Natural killer cell (primary cell): ENCODE data around the gene BRD7. TPM values are rescaled to one million over a fixed set of nuclear protein-coding genes. Genes with fewer than 3 reads are reported as not detected.
A peak's percentile ranks its signal among the peaks of the same experiment; 100 is the strongest.

Experiments used
- ATAC-seq, 3 donors: fragments of 150-1000 bp in 2 of 3; fragments of 200-7000 bp in 1 of 3; cut with Tn5 transposase; 1 replicate in 1 of 3; 2 replicates in 2 of 3; pipeline ENCODE4 v1.10.0; 2021; ENCODE audit warnings: mild to moderate bottlenecking in 2 of 3, moderate library complexity in 2 of 3
- DNase-seq, 2 donors: peaks; one replicate each; pipeline versions ENCODE4 v3.0.0 to v3.0.0-alpha.2; 2013 to 2021; ENCODE audit warnings: mixed read lengths in 1 of 2
- H3K27ac ChIP-seq: one replicate; pipeline ENCODE4 v1.5.1; 2013; ENCODE audit warnings: mild to moderate bottlenecking, low read length
- H3K27me3 ChIP-seq: one replicate; pipeline ENCODE4 v1.6.1; 2013; ENCODE audit warnings: low read length; ENCODE audit not compliant: control insufficient read depth, insufficient read depth
- H3K36me3 ChIP-seq: one replicate; pipeline ENCODE4 v1.6.1; 2013; ENCODE audit warnings: low read length; ENCODE audit not compliant: control insufficient read depth, insufficient read depth
- H3K4me1 ChIP-seq: one replicate; pipeline ENCODE4 v1.6.1; 2013; ENCODE audit warnings: low read length; ENCODE audit not compliant: control insufficient read depth, insufficient read depth
- H3K4me3 ChIP-seq: one replicate; pipeline ENCODE4 v1.5.1; 2013; ENCODE audit warnings: low read length
- H3K9me3 ChIP-seq: one replicate; pipeline ENCODE4 v1.6.1; 2013; ENCODE audit warnings: low read length; ENCODE audit not compliant: control insufficient read depth, insufficient read depth
- H3K27ac Mint-ChIP-seq, 2 donors: one replicate each; pipeline ENCODE4 v1.8.0; 2022; ENCODE audit warnings: mild to moderate bottlenecking in 2 of 2, mixed read lengths in 2 of 2, moderate library complexity in 1 of 2
- H3K27me3 Mint-ChIP-seq, 2 donors: one replicate each; pipeline ENCODE4 v1.8.0; 2022; ENCODE audit warnings: low read depth in 2 of 2, mixed read lengths in 2 of 2
- H3K36me3 Mint-ChIP-seq: one replicate; pipeline ENCODE4 v1.8.0; 2022; ENCODE audit warnings: mixed read lengths
- H3K4me1 Mint-ChIP-seq, 2 donors: one replicate each; pipeline ENCODE4 v1.8.0; 2022; ENCODE audit warnings: mixed read lengths in 2 of 2
- H3K4me3 Mint-ChIP-seq: one replicate; pipeline ENCODE4 v1.8.0; 2022; ENCODE audit warnings: mild to moderate bottlenecking, moderate library complexity, mixed read lengths
- H3K9me3 Mint-ChIP-seq, 2 donors: one replicate each; pipeline ENCODE4 v1.8.0; 2022; ENCODE audit warnings: mixed read lengths in 2 of 2
- WGBS: methylation state at CpG from one replicate; pipeline ENCODE4 v1.1.7; 2013; ENCODE audit warnings: missing lambda C conversion rate; ENCODE audit not compliant: insufficient coverage; 5-methylcytosine and 5-hydroxymethylcytosine counted together
- intact Hi-C: fragments of 100-400 bp; cut with micrococcal nuclease; formaldehyde crosslinking; loops from one replicate; pipeline ENCODE4 v1.14.2; 2022
- total RNA-seq, 4 donors: library from RNA; stranded (reverse); fragments of 120-200 nt in 1 of 4; gene quantifications; one replicate each; pipeline versions ENCODE4 v1.2.3 to v1.2.4, GENCODE V29; 2013 to 2022
- TF ChIP-seq, protein P1 (sequence below): fragments of 200-600 bp; IDR thresholded peaks from one replicate; pipeline ENCODE4 v1.8.0; 2022; ENCODE audit warnings: antibody characterized with exemption

Gene BRD7
- 100 to 1,000 TPM in 1 of 3 donors, 10 to 100 TPM in 2; 89.2 to 118 (median 94.9) TPM for total RNA-seq
- total RNA-seq (2013), result 112 TPM

DNA sequence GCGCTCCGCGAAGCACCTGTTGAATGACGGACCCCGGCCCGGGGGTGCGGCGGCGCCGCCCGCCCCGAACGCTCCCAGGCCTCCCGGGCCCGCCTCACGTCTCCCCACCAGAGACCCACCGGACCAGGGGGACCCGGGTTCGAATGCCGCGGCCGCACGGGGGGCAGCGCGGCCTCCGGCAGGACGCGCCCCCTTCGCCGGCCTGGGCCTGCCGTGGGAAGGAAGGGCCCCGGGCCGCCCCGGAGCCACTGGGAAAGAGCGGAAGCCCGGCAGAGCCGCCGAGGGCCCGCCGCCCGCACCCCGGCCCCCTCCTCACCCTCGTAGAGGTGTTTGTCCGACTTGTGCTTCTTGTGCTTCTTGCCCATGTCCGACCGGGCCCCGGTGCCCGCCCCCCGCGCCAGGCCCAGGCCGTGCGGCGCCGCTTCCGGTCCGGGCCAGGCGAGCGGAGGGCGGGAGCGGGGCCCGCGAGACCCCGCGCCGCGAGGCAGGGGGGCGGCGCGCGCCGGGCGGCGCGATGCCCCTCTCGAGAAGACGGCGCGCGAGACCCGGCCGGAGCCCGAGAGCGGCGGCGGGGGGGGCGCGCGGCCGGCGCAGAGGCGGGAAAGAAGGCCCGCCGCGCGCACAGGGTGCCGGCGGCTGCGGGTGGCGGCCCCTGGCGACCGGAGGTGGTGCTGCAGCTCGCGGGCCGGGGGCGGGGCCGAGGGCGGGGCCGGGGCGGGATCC lies at the start of gene BRD7:
TSS of gene BRD7 (minus strand) at position 579 of the 723 bp plus-strand sequence. CDS start at position 365, 214 bp downstream.
- under 1% methylated on average over 109 of the region's 109 CpGs for WGBS
- Mint-ChIP-seq H3K27ac (peak within 1 kb of the TSS; percentile 89 to 97), H3K36me3 (no peaks in the 10 kb centered on the region), H3K27me3 (peaks cover 3 to 6% of the 10 kb centered on the region in 2 donors), H3K4me1 (peaks cover 43 to 47% of the 10 kb centered on the region in 2 donors), H3K9me3 (no peaks in the 10 kb centered on the region), H3K4me3 (peak within 1 kb of the TSS; percentile 97)
- Histone ChIP-seq H3K4me3 (peak within 1 kb of the TSS; percentile 42), H3K36me3 (peaks cover 8% of the 10 kb centered on the region), H3K27ac (peak within 1 kb of the TSS; percentile 78), H3K9me3 (no peaks in the 10 kb centered on the region), H3K27me3 (no peaks in the 10 kb centered on the region), H3K4me1 (peaks cover 10% of the 10 kb centered on the region)
- TF ChIP-seq, protein P1, sequence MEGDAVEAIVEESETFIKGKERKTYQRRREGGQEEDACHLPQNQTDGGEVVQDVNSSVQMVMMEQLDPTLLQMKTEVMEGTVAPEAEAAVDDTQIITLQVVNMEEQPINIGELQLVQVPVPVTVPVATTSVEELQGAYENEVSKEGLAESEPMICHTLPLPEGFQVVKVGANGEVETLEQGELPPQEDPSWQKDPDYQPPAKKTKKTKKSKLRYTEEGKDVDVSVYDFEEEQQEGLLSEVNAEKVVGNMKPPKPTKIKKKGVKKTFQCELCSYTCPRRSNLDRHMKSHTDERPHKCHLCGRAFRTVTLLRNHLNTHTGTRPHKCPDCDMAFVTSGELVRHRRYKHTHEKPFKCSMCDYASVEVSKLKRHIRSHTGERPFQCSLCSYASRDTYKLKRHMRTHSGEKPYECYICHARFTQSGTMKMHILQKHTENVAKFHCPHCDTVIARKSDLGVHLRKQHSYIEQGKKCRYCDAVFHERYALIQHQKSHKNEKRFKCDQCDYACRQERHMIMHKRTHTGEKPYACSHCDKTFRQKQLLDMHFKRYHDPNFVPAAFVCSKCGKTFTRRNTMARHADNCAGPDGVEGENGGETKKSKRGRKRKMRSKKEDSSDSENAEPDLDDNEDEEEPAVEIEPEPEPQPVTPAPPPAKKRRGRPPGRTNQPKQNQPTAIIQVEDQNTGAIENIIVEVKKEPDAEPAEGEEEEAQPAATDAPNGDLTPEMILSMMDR, result no peak
- peak; percentile 92 to 95 (median 93) for ATAC-seq
- DNase-seq, result peak; percentile 75 to 81
- intact Hi-C loops, result loop anchor here (5.0 to 10.0 kb wide), 2 partner anchors 41 to 376 kb away; partner anchors contain the start of gene CYLD

DNA sequence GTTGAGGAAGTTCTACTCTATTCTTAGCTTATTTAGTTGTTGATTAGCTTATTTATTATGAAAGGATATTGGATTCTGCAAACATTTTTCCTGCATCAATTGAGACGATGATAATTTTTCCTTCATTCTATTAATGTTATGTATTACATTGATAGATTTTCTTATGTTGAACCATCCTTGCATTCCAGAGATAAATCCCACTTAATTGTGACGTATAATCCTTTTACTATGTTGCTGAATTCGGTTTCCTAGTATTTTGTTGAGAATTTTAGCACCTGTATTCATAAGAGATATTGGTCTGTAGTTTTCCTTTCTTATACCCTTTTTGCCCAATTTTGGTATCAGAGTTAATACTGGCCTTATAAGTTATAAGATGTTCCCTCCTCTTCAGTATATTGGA lies 47.6 kb upstream of the BRD7 start:
- no peaks in the 10 kb centered on the region for H3K4me1 Mint-ChIP-seq
- WGBS, result no CpG with 5 or more reads among the region's 3 CpGs
- H3K27ac ChIP-seq, result no peak overlapping the region
- peaks cover 31 to 47% of the 10 kb centered on the region in 2 donors for H3K27me3 Mint-ChIP-seq
- TF ChIP-seq, protein P1, result no peak
- no peak for ATAC-seq
- H3K27me3 ChIP-seq, result peaks cover 3% of the 10 kb centered on the region
- H3K4me3 ChIP-seq, result no peak overlapping the region
- H3K36me3 ChIP-seq, result no peaks in the 10 kb centered on the region
- H3K9me3 ChIP-seq, result peaks cover 10% of the 10 kb centered on the region
- no peak overlapping the region for H3K4me3 Mint-ChIP-seq
- H3K27ac Mint-ChIP-seq, result no peak overlapping the region
- peaks cover 18 to 36% of the 10 kb centered on the region in 2 donors for H3K9me3 Mint-ChIP-seq
- no peaks in the 10 kb centered on the region for H3K4me1 ChIP-seq
- DNase-seq, result no peak
- H3K36me3 Mint-ChIP-seq, result peaks cover 50% of the 10 kb centered on the region
- intact Hi-C loops, result no loop called here

DNA sequence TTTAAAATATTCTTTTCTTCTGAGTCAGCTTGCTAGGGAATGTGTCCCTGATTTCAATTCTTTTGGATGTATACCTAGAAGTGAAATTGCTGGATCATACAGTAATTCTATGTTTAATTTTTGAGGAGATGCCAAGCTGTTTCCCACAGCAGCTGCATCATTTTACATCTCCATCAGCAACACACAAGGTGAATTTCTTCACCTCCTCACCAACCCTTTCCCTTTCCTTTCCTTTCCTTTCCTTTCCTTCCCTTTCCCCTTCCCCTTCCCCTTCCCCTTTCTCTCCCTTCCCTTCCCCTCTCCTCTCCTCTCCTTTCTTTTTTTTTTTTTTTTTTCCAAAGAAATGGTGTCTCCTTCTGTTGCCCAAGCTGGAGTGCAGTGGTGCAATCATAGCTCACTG lies 45.4 kb upstream of the BRD7 start:
- Histone ChIP-seq H3K27me3 (peaks cover 3% of the 10 kb centered on the region), H3K27ac (no peak overlapping the region), H3K4me3 (no peak overlapping the region), H3K9me3 (peaks cover 4% of the 10 kb centered on the region), H3K36me3 (no peaks in the 10 kb centered on the region), H3K4me1 (no peaks in the 10 kb centered on the region)
- H3K4me3 Mint-ChIP-seq, result no peak overlapping the region
- peaks cover 12 to 24% of the 10 kb centered on the region in 2 donors for H3K9me3 Mint-ChIP-seq
- H3K4me1 Mint-ChIP-seq, result no peaks in the 10 kb centered on the region
- no peak for ATAC-seq
- peaks cover 19 to 47% of the 10 kb centered on the region in 2 donors for H3K27me3 Mint-ChIP-seq
- TF ChIP-seq, protein P1, result no peak
- peaks cover 37% of the 10 kb centered on the region for H3K36me3 Mint-ChIP-seq
- DNase-seq, result no peak
- intact Hi-C loops, result no loop called here
- H3K27ac Mint-ChIP-seq, result no peak overlapping the region
